Thoracic aorta (tissue), 2 donors: ENCODE measurements around the gene CD6. TPM values are rescaled to one million over a fixed set of nuclear protein-coding genes. Genes with fewer than 3 reads are reported as not detected.

Source experiments
- ATAC-seq: fragments of 150-250 bp; one replicate; pipeline ENCODE4 v1.8.0; 2017; ENCODE audit warnings: low read depth; ENCODE audit not compliant: insufficient number of reproducible peaks, low FRiP score
- DNase-seq: peaks from one replicate; pipeline ENCODE4 v3.0.0-alpha.2; 2020; ENCODE audit warnings: low spot score
- H3K27ac ChIP-seq, 2 donors: fragments of 200-600 bp; sonication (generic); 1 replicate in 1 of 2; 2 replicates in 1 of 2; pipeline ENCODE4 v1.5.1; 2016; ENCODE audit warnings: mild to moderate bottlenecking in 2 of 2, moderate library complexity in 2 of 2
- H3K27me3 ChIP-seq: fragments of 200-600 bp; sonication (generic); replicated peaks from 2 replicates; pipeline ENCODE4 v1.6.0; 2016; ENCODE audit warnings: mild to moderate bottlenecking; ENCODE audit not compliant: insufficient read depth
- H3K36me3 ChIP-seq: fragments of 200-600 bp; sonication (generic); one replicate; pipeline ENCODE4 v1.5.1; 2016
- H3K4me1 ChIP-seq, 2 donors: fragments of 200-600 bp; sonication (generic); 1 replicate in 1 of 2; 2 replicates in 1 of 2; pipeline versions ENCODE4 v1.5.1 to v1.6.0; 2016; ENCODE audit warnings: low read depth in 2 of 2, mild to moderate bottlenecking in 1 of 2; ENCODE audit not compliant: control insufficient read depth in 1 of 2
- H3K4me3 ChIP-seq: fragments of 200-600 bp; sonication (generic); 2 replicates; pipeline ENCODE4 v1.5.1; 2016; ENCODE audit warnings: mild to moderate bottlenecking
- H3K9me3 ChIP-seq: fragments of 200-600 bp; sonication (generic); 2 replicates; pipeline ENCODE4 v1.5.1; 2016
- total RNA-seq, 2 donors: library from RNA; depleted of rRNA; stranded (reverse); fragments of >200 nt; gene quantifications; one replicate each; pipeline versions ENCODE4 v1.1.0 to v1.2.3, GENCODE V29; 2016
- TF ChIP-seq, protein P1 (sequence below): fragments of 200-600 bp; sonication (generic); IDR thresholded peaks from one replicate; pipeline ENCODE4 v1.5.1; 2019; ENCODE audit warnings: antibody characterized with exemption

The CD6 gene
- total RNA-seq, 2 donors from 2014 or later, result 2.2 to 3.3 TPM

DNA sequence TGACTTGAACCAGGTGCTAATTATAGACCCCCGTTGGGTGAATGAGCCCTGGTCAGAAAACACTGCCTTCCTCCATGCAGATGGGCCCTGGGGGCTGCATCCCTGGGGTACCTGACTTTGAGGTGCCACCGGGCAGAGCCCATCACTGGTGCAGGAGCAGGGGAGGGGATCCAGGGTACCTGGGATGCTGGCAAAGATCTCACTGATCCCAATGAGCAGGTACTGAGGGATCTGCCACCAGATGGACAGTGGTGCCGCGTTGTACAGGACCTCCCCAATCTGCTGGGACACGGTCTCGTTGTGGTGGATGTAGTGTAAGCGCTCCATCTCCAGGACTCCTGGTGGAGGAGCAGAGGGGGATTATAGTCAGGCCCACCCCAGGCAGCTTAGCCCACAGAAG is 32.2 kb upstream of the CD6 start:
- no peaks in the 10 kb centered on the region for H3K4me1 ChIP-seq
- DNase-seq (no peak), ATAC-seq (no peak)
- no peak overlapping the region for H3K4me3 ChIP-seq
- no peaks in the 10 kb centered on the region for H3K27me3 ChIP-seq
- H3K36me3 ChIP-seq, result peaks cover 15% of the 10 kb centered on the region
- no peaks in the 10 kb centered on the region for H3K9me3 ChIP-seq
- no peak overlapping the region for H3K27ac ChIP-seq
- TF ChIP-seq, protein P1, sequence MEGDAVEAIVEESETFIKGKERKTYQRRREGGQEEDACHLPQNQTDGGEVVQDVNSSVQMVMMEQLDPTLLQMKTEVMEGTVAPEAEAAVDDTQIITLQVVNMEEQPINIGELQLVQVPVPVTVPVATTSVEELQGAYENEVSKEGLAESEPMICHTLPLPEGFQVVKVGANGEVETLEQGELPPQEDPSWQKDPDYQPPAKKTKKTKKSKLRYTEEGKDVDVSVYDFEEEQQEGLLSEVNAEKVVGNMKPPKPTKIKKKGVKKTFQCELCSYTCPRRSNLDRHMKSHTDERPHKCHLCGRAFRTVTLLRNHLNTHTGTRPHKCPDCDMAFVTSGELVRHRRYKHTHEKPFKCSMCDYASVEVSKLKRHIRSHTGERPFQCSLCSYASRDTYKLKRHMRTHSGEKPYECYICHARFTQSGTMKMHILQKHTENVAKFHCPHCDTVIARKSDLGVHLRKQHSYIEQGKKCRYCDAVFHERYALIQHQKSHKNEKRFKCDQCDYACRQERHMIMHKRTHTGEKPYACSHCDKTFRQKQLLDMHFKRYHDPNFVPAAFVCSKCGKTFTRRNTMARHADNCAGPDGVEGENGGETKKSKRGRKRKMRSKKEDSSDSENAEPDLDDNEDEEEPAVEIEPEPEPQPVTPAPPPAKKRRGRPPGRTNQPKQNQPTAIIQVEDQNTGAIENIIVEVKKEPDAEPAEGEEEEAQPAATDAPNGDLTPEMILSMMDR, result no peak

DNA sequence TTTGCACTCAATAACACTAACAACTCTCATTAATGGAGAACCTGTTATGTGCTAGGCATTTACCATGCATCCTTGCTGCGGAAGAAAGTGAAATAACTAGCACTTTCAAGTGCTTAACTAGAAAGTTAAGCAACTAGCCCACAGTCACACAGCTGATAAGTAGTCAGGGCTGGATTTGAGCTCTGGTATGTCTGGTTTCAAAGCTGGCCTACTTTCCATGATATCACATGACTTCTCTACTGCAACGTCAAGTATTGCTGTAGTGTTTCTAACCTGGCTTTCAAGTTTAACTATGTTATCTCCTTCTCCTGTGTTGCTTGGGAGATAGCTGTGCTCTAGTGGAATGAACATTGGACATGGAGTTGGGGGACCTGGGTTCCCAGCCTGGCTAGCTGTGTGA is 31.6 kb upstream of the CD6 start:
- TF ChIP-seq, protein P1, result no peak
- Histone ChIP-seq H3K4me3 (no peak overlapping the region), H3K9me3 (no peaks in the 10 kb centered on the region), H3K27me3 (no peaks in the 10 kb centered on the region), H3K36me3 (peaks cover 15% of the 10 kb centered on the region), H3K27ac (no peak overlapping the region), H3K4me1 (no peaks in the 10 kb centered on the region)
- ATAC-seq (no peak), DNase-seq (no peak)

DNA sequence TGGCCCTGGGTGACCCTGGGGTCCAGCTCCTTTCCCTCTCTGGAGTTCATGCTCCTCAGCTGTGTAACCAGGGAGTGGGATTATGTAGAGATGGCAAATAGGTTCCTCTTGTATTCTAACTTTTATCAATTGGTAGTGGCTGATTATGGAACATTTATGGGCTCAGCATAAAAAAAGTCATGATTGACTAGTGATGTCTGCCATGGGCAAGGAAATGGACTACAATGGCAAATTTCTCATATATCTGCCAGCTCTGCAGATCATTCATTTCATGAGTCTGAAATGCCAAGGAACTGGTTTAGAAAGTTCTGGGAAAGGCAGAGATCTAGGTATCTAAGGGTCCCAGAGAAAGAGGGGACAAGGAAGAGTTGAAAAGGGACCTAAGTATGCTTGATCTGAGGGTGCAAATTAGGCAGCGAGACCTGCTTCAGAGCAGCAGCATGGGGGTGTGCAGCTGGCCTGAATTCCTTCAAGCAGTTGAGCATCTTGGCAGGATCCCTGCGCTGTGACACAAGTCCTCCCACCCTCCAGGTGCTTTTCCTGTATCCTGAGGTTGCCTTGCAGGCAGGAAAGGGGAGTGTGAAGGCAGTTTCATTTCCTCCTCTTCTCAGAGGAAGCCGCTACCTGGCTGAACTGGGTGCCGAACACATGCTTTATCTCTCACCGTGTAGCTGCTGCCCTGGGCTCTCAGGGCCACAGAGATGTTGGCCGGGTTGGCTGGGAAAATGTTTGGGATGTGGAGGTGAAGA is 29.9 kb upstream of the CD6 start:
- peaks cover 18% of the 10 kb centered on the region for H3K36me3 ChIP-seq
- no peak overlapping the region for H3K4me3 ChIP-seq
- H3K27me3 ChIP-seq, result no peaks in the 10 kb centered on the region
- peaks cover 0 to 3% of the 10 kb centered on the region in 2 donors for H3K4me1 ChIP-seq
- TF ChIP-seq, protein P1, result no peak
- H3K27ac ChIP-seq, result no peak overlapping the region
- H3K9me3 ChIP-seq, result no peaks in the 10 kb centered on the region
- ATAC-seq (no peak), DNase-seq (no peak)

DNA sequence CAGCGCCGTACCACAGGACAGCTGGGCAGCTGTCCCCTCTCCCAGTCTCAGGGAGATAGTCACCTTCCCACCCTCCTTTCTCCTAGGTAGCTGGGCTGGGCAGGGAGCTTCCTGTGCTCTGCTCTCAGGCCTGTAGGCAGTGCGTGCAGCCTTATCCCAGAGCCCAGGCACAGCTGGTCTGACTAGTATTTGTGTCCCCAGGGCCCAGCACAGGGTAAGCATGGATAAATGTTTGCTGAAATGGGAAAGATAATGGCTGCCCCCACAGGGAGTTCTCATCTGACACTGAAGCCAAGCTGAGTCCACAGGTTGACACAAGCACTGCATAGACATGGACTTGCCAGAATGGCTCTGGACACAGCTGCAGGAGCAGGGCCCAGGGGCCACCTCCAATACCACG is 29.3 kb upstream of the CD6 start:
- Histone ChIP-seq H3K4me1 (peaks cover 0 to 3% of the 10 kb centered on the region in 2 donors), H3K27ac (no peak overlapping the region), H3K27me3 (no peaks in the 10 kb centered on the region), H3K9me3 (no peaks in the 10 kb centered on the region), H3K36me3 (peaks cover 20% of the 10 kb centered on the region), H3K4me3 (no peak overlapping the region)
- DNase-seq (no peak), ATAC-seq (no peak)
- TF ChIP-seq, protein P1, result no peak

DNA sequence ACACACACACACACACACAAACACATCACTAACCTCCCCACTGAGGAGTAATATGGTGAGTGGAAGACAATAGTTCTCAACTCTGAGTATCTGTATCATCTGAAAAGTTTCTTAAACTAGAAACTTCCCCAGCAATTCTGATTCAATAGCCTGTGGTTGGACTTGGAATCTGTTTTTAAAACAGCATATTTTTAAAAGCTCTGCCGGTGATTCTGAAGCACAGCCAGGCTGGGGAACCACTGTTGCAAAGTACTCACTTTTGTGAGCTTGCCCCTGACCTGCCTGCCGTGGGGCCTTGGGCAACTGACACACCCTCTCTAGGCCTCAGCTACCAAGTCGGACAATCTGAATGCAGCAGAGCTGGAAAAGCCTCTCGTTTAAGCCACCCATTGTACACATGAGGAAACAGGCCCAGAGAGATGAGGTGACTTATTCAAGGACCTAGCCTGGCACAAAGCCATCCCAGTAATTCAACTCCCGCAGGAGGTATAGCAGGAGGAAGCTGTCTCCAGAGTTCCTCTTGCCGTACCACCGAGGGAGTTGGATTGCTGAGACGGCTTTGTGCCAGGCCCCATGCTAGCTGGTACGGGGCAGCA is 28.4 kb upstream of the CD6 start:
- Histone ChIP-seq H3K36me3 (peaks cover 20% of the 10 kb centered on the region), H3K27ac (no peak overlapping the region), H3K9me3 (no peaks in the 10 kb centered on the region), H3K27me3 (no peaks in the 10 kb centered on the region), H3K4me1 (peaks cover 0 to 3% of the 10 kb centered on the region in 2 donors), H3K4me3 (no peak overlapping the region)
- TF ChIP-seq, protein P1, result no peak
- ATAC-seq (no peak), DNase-seq (no peak)
